ENCODE results near the gene BTBD9. TPM values are rescaled to one million over a fixed set of nuclear protein-coding genes. Genes with fewer than 3 reads are reported as not detected.

BTBD9 gene
- total RNA-seq, 1 donor from 2014 or later, result 23.0 TPM

- Mint-ChIP-seq H3K4me1 (no peaks in the 10 kb centered on the region), H3K9me3 (peaks cover 6% of the 10 kb centered on the region)
- TF ChIP-seq CTCF (IDR thresholded peaks at IDR 0.05; ENCODE audit: unreplicated experiment), result no peak
These were observed 394.4 kb downstream of the BTBD9 start for GRCh38 chr6:38245295-38245694.

GRCh38 chr6:38244869-38245268, 394.9 kb downstream of the BTBD9 start:
- Mint-ChIP-seq H3K27ac (no peak overlapping the region), H3K4me1 (no peaks in the 10 kb centered on the region), H3K27me3 (ENCODE audit: low read depth) (no peaks in the 10 kb centered on the region), H3K36me3 (no peaks in the 10 kb centered on the region), H3K4me3 (no peak overlapping the region), H3K9me3 (peaks cover 6% of the 10 kb centered on the region)
- TF ChIP-seq CTCF (IDR thresholded peaks at IDR 0.05; ENCODE audit: unreplicated experiment), result no peak
- no peak for DNase-seq (ENCODE audit: low spot score in 2 of 2, unreplicated experiment in 2 of 2)

More at GRCh38 chr6:38245295-38245694, 394.4 kb downstream of the BTBD9 start:
- Mint-ChIP-seq H3K36me3 (no peaks in the 10 kb centered on the region), H3K4me3 (no peak overlapping the region), H3K27ac (no peak overlapping the region), H3K27me3 (ENCODE audit: low read depth) (no peaks in the 10 kb centered on the region)
- no peak for DNase-seq (ENCODE audit: low spot score in 2 of 2, unreplicated experiment in 2 of 2)

GRCh38 chr6:38241200-38241871, 398.4 kb downstream of the BTBD9 start:
- no peaks in the 10 kb centered on the region for H3K27me3 Mint-ChIP-seq (ENCODE audit: low read depth)
- no peak overlapping the region for H3K27ac Mint-ChIP-seq

GRCh38 chr6:38239719-38240451, 399.8 kb downstream of the BTBD9 start:
- DNase-seq (ENCODE audit: low spot score in 2 of 2, unreplicated experiment in 2 of 2), result no peak
- Mint-ChIP-seq H3K4me3 (no peak overlapping the region), H3K27me3 (ENCODE audit: low read depth) (no peaks in the 10 kb centered on the region), H3K36me3 (no peaks in the 10 kb centered on the region), H3K27ac (no peak overlapping the region), H3K9me3 (no peaks in the 10 kb centered on the region), H3K4me1 (no peaks in the 10 kb centered on the region)
- TF ChIP-seq CTCF (IDR thresholded peaks at IDR 0.05; ENCODE audit: unreplicated experiment), result no peak

More at GRCh38 chr6:38241200-38241871, 398.4 kb downstream of the BTBD9 start:
- no peaks in the 10 kb centered on the region for H3K4me1 Mint-ChIP-seq
- no peak for TF ChIP-seq CTCF (IDR thresholded peaks at IDR 0.05; ENCODE audit: unreplicated experiment)
- H3K9me3 Mint-ChIP-seq, result no peaks in the 10 kb centered on the region
- H3K36me3 Mint-ChIP-seq, result no peaks in the 10 kb centered on the region
- DNase-seq (ENCODE audit: low spot score in 2 of 2, unreplicated experiment in 2 of 2), result no peak
- no peak overlapping the region for H3K4me3 Mint-ChIP-seq

- Mint-ChIP-seq H3K4me1 (no peaks in the 10 kb centered on the region), H3K27me3 (ENCODE audit: low read depth) (no peaks in the 10 kb centered on the region), H3K36me3 (no peaks in the 10 kb centered on the region), H3K27ac (no peak overlapping the region), H3K9me3 (no peaks in the 10 kb centered on the region), H3K4me3 (no peak overlapping the region)
- DNase-seq (ENCODE audit: low spot score in 2 of 2, unreplicated experiment in 2 of 2), result no peak
- TF ChIP-seq CTCF (IDR thresholded peaks at IDR 0.05; ENCODE audit: unreplicated experiment), result no peak
These were observed 403.1 kb downstream of the BTBD9 start for GRCh38 chr6:38236631-38237030.

Measured in mesothelial cell of epicardium (in vitro differentiated cells).